ENCODE data around the gene RFX5. TPM values are rescaled to one million over a fixed set of nuclear protein-coding genes. Genes with fewer than 3 reads are reported as not detected.
A peak's percentile ranks its signal among the peaks of the same experiment; 100 is the strongest.

RFX5 gene
- total and polyA plus RNA-seq, 2 of the 13 experiments (the other 11 are each of a cell fraction or from before 2014, with no cell fraction given), result 17.9 to 36.2 TPM

DNA sequence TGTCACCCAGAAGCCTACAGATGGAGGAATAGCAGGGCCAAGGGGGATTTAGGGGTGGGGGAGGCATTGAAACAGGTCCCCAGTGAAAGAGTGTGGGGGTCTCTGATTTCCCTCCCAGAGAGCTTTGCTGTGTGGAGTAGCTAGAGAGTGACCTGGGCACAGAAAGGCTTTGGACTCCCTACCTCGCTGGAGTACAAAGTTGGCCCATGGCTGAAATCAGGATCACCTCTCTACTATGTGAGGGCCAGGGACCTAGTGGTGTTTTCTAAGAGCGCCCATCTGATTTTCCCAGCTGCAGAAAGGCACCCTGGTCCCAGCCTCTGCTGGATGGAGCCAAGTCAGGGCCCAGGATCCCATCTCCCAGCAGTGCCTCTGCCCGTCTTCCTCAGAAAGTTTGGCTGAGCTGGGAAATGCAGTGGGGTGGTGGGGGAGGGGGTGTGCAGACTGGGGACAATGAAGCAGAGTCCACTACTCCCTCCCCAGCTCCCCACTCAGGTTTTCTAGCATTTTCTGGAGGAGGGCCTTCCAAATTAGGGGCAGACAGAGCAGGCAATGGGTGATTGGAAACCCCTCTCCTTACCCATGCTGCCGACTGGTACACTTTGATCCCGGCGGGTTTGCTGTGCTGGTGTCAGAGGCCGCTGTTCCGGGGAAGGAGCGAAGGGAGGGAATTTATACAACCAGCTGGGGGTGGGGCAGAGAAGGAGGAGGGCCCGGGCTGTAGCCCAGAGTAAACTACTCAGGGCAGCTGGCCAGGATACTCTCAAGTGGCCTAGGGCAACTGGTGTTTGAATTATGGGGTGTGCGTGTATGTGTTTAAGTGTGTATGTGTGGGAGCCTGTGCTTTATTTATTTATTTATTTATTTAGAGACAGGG, 25.2 kb upstream of the RFX5 start, which contains the start of gene SELENBP1 (continued):
- TF ChIP-seq, protein P1, sequence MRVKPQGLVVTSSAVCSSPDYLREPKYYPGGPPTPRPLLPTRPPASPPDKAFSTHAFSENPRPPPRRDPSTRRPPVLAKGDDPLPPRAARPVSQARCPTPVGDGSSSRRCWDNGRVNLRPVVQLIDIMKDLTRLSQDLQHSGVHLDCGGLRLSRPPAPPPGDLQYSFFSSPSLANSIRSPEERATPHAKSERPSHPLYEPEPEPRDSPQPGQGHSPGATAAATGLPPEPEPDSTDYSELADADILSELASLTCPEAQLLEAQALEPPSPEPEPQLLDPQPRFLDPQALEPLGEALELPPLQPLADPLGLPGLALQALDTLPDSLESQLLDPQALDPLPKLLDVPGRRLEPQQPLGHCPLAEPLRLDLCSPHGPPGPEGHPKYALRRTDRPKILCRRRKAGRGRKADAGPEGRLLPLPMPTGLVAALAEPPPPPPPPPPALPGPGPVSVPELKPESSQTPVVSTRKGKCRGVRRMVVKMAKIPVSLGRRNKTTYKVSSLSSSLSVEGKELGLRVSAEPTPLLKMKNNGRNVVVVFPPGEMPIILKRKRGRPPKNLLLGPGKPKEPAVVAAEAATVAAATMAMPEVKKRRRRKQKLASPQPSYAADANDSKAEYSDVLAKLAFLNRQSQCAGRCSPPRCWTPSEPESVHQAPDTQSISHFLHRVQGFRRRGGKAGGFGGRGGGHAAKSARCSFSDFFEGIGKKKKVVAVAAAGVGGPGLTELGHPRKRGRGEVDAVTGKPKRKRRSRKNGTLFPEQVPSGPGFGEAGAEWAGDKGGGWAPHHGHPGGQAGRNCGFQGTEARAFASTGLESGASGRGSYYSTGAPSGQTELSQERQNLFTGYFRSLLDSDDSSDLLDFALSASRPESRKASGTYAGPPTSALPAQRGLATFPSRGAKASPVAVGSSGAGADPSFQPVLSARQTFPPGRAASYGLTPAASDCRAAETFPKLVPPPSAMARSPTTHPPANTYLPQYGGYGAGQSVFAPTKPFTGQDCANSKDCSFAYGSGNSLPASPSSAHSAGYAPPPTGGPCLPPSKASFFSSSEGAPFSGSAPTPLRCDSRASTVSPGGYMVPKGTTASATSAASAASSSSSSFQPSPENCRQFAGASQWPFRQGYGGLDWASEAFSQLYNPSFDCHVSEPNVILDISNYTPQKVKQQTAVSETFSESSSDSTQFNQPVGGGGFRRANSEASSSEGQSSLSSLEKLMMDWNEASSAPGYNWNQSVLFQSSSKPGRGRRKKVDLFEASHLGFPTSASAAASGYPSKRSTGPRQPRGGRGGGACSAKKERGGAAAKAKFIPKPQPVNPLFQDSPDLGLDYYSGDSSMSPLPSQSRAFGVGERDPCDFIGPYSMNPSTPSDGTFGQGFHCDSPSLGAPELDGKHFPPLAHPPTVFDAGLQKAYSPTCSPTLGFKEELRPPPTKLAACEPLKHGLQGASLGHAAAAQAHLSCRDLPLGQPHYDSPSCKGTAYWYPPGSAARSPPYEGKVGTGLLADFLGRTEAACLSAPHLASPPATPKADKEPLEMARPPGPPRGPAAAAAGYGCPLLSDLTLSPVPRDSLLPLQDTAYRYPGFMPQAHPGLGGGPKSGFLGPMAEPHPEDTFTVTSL (CRISPR knock-in tag; IDR thresholded peaks at IDR 0.05; ENCODE audit: borderline replicate concordance), result peak; percentile 42; the same call in 1 of the 2 replicates
- TF ChIP-seq ZBTB38 (CRISPR knock-in tag; IDR thresholded peaks at IDR 0.05) (no peak), HDAC1 (CRISPR knock-in tag; IDR thresholded peaks at IDR 0.05) (peak; percentile 45; the same call in 1 of the 2 replicates), CBX1 (IDR thresholded peaks at IDR 0.05; ENCODE audit: low read depth) (peak; percentile 39), MXI1 (IDR thresholded peaks at IDR 0.05; ENCODE audit: borderline replicate concordance, low read depth, low read length) (peak; percentile 31; the same call in 1 of the 3 replicates), ZNF350 (CRISPR knock-in tag; IDR thresholded peaks at IDR 0.05; ENCODE audit: borderline replicate concordance, low read depth) (no peak; the same call in 1 of the 2 replicates), MED13 (CRISPR knock-in tag; IDR thresholded peaks at IDR 0.05) (0 out of 2 replicates have a peak, but pooled peaks have one; percentile 16), MBNL3 (CRISPR knock-in tag; conservative IDR thresholded peaks at IDR 0.05) (no peak), KDM5A (IDR thresholded peaks at IDR 0.05; ENCODE audit: borderline replicate concordance, low read length) (no peak), HOXA7 (CRISPR knock-in tag; IDR thresholded peaks at IDR 0.05) (no peak), ZNF142 (CRISPR knock-in tag; IDR thresholded peaks at IDR 0.05) (peak; percentile 52; the same call in 1 of the 2 replicates), YEATS2 (CRISPR knock-in tag; IDR thresholded peaks at IDR 0.05; ENCODE audit: borderline replicate concordance) (peak; percentile 48; the same call in 1 of the 2 replicates), ZNF768 (CRISPR knock-in tag; IDR thresholded peaks at IDR 0.05) (peak; percentile 41; the same call in 1 of the 2 replicates), CENPX (CRISPR knock-in tag; IDR thresholded peaks at IDR 0.05) (no peak)
- TF ChIP-seq, protein P2, sequence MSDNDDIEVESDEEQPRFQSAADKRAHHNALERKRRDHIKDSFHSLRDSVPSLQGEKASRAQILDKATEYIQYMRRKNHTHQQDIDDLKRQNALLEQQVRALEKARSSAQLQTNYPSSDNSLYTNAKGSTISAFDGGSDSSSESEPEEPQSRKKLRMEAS (IDR thresholded peaks at IDR 0.05), result peak; percentile 62
- TF ChIP-seq, protein P3, sequence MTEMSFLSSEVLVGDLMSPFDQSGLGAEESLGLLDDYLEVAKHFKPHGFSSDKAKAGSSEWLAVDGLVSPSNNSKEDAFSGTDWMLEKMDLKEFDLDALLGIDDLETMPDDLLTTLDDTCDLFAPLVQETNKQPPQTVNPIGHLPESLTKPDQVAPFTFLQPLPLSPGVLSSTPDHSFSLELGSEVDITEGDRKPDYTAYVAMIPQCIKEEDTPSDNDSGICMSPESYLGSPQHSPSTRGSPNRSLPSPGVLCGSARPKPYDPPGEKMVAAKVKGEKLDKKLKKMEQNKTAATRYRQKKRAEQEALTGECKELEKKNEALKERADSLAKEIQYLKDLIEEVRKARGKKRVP (CRISPR knock-in tag; IDR thresholded peaks at IDR 0.05), result no peak

Data from HepG2 (cell line).